SK-N-SH (cell line): ENCODE results near the gene KIF6. TPM values are rescaled to one million over a fixed set of nuclear protein-coding genes. Genes with fewer than 3 reads are reported as not detected.

Experiments used
- CTCF ChIA-PET: fragments of 300-600, 350-600 bp; formaldehyde crosslinking; extraction: SDS; loops from one replicate; lab custom pipeline; 2021; lab: Yijun Ruan, JAX
- POLR2A ChIA-PET: fragments of 350-600 bp; sonication (Branson Sonifier 250); formaldehyde crosslinking; extraction: SDS; loops from one replicate; lab custom pipeline; 2020; ENCODE audit warnings: antibody characterized with exemption, inconsistent platforms; lab: Yijun Ruan, JAX
- DNase-seq: peaks from one replicate; pipeline ENCODE4 v3.0.0; 2012
- H2AFZ ChIP-seq: fragments of 200-600 bp; sonication (generic); 2 replicates; pipeline ENCODE4 v1.8.1; 2016; ENCODE audit warnings: antibody characterized with exemption, mild to moderate bottlenecking, low read depth
- H3F3A ChIP-seq: fragments of 200-600 bp; sonication (generic); replicated peaks from 2 replicates; pipeline ENCODE3; 2016; ENCODE audit warnings: antibody characterized with exemption, mild to moderate bottlenecking; ENCODE audit not compliant: insufficient read depth
- H3K27ac ChIP-seq, 2 experiments: fragments of 200-500 bp in 1 of 2; fragments of 200-600 bp in 1 of 2; sonication (Bioruptor generic) in 1 of 2; sonication (generic), shearing (Covaris generic) in 1 of 2; 2 replicates each; pipeline versions ENCODE4 v1.5.1 to v1.6.1; 2014 to 2016; ENCODE audit warnings: low read depth in 2 of 2, inconsistent platforms in 1 of 2, low read length in 1 of 2, mild to moderate bottlenecking in 1 of 2, mixed read lengths in 1 of 2
- H3K27me3 ChIP-seq: fragments of 200-600 bp; sonication (generic), shearing (Covaris generic); 2 replicates; pipeline ENCODE4 v1.6.1; 2016; ENCODE audit warnings: mixed run types; ENCODE audit not compliant: insufficient read depth
- H3K36me3 ChIP-seq, 2 experiments: fragments of 200-500 bp in 1 of 2; fragments of 200-600 bp in 1 of 2; sonication (Bioruptor generic) in 1 of 2; sonication (generic) in 1 of 2; replicated peaks in 1 of 2; 2 replicates each; pipeline versions ENCODE3 to v1.5.1; 2014 to 2016; ENCODE audit warnings: low read length in 1 of 2, mild to moderate bottlenecking in 1 of 2; ENCODE audit not compliant: insufficient read depth in 2 of 2, control insufficient read depth in 1 of 2
- H3K4me1 ChIP-seq, 2 experiments: fragments of 200-500 bp in 1 of 2; fragments of 200-600 bp in 1 of 2; sonication (Bioruptor generic) in 1 of 2; sonication (generic), shearing (Covaris generic) in 1 of 2; 2 replicates each; pipeline versions ENCODE4 v1.5.1 to v1.6.1; 2014 to 2016; ENCODE audit warnings: low read depth in 1 of 2, low read length in 1 of 2, mixed run types in 1 of 2; ENCODE audit not compliant: insufficient read depth in 2 of 2, control insufficient read depth in 1 of 2
- H3K4me2 ChIP-seq: fragments of 200-600 bp; sonication (generic), shearing (Covaris generic); 2 replicates; pipeline ENCODE4 v1.6.1; 2017; ENCODE audit warnings: mixed run types
- H3K4me3 ChIP-seq, 2 experiments: fragments of 200-500 bp in 1 of 2; fragments of 200-600 bp in 1 of 2; sonication (Bioruptor generic) in 1 of 2; sonication (generic), shearing (Covaris generic) in 1 of 2; 2 replicates each; pipeline versions ENCODE4 v1.5.1 to v1.8.1; 2014 to 2016; ENCODE audit warnings: low read depth in 2 of 2, inconsistent platforms in 1 of 2, low read length in 1 of 2, mild to moderate bottlenecking in 1 of 2, mixed read lengths in 1 of 2, moderate library complexity in 1 of 2
- H3K79me2 ChIP-seq: fragments of 200-600 bp; sonication (generic); 2 replicates; pipeline ENCODE4 v1.8.1; 2017; ENCODE audit warnings: mild to moderate bottlenecking; ENCODE audit not compliant: insufficient read depth
- H3K9ac ChIP-seq: fragments of 200-600 bp; sonication (generic); 2 replicates; pipeline ENCODE4 v1.6.1; 2017; ENCODE audit warnings: mixed run types
- H3K9me2 ChIP-seq: fragments of 200-600 bp; sonication (generic); 2 replicates; pipeline ENCODE4 v1.6.1; 2017; ENCODE audit warnings: mixed run types
- H3K9me3 ChIP-seq: fragments of 200-600 bp; sonication (generic); 2 replicates; pipeline ENCODE4 v1.6.1; 2017; ENCODE audit warnings: mixed run types, mild to moderate bottlenecking, moderate library complexity
- H4K20me1 ChIP-seq: fragments of 200-600 bp; sonication (generic); 2 replicates; pipeline ENCODE4 v1.6.1; 2017; ENCODE audit warnings: mild to moderate bottlenecking, mixed run types; ENCODE audit not compliant: insufficient read depth
- ELF1 ChIP-seq: IDR thresholded peaks from 2 replicates; pipeline ENCODE4 v1.4.0; 2012
- FOSL2 ChIP-seq: IDR thresholded peaks from 2 replicates; pipeline ENCODE4 v1.4.0; 2012; ENCODE audit warnings: low read depth, mild to moderate bottlenecking, moderate library complexity, borderline replicate concordance
- FOXJ3 ChIP-seq: sonication (generic); formaldehyde crosslinking; IDR thresholded peaks from 2 replicates; pipeline ENCODE4 v1.5.1; 2020; ENCODE audit warnings: mild to moderate bottlenecking, missing genetic modification reagents
- GATA2 ChIP-seq: sonication (generic); formaldehyde crosslinking; IDR thresholded peaks from 2 replicates; pipeline ENCODE4 v1.5.0; 2020; ENCODE audit warnings: mild to moderate bottlenecking, missing genetic modification reagents
- RCOR1 ChIP-seq: fragments of 150-350 bp; IDR thresholded peaks from 2 replicates; pipeline ENCODE4 v1.6.1; 2017; ENCODE audit warnings: antibody characterized with exemption, low read length
- RXRA ChIP-seq: IDR thresholded peaks from 2 replicates; pipeline ENCODE4 v1.4.0; 2012; ENCODE audit warnings: low read depth, mild to moderate bottlenecking, borderline replicate concordance
- SIN3A ChIP-seq: IDR thresholded peaks from 2 replicates; pipeline ENCODE4 v1.6.1; 2012; ENCODE audit warnings: low read depth, mild to moderate bottlenecking, low read length, moderate library complexity, borderline replicate concordance
- TCF12 ChIP-seq: IDR thresholded peaks from 2 replicates; pipeline ENCODE4 v1.4.0; 2012
- TEAD4 ChIP-seq: IDR thresholded peaks from 2 replicates; pipeline ENCODE4 v1.4.0; 2012; ENCODE audit warnings: mild to moderate bottlenecking, borderline replicate concordance; ENCODE audit not compliant: insufficient read depth
- WGBS: methylation state at CpG from one replicate; pipeline ENCODE4 v1.1.6; 2017; ENCODE audit warnings: low lambda C conversion rate; 5-methylcytosine and 5-hydroxymethylcytosine counted together
- polyA plus RNA-seq, 3 experiments: library from polyadenylated mRNA; depleted of rRNA; stranded (reverse); fragments of >200 nt; gene quantifications; 2 replicates each; pipeline ENCODE4 v1.2.3, GENCODE V29; 2012
- TF ChIP-seq, protein P1 (sequence below): IDR thresholded peaks from 2 replicates; pipeline ENCODE4 v1.4.0; 2012; ENCODE audit warnings: low read depth, borderline replicate concordance
- TF ChIP-seq, protein P2 (sequence below): IDR thresholded peaks from 2 replicates; pipeline ENCODE4; 2012
- TF ChIP-seq, protein P3 (sequence below): IDR thresholded peaks from 2 replicates; pipeline ENCODE4 v1.4.0; 2012; ENCODE audit warnings: low read depth

The KIF6 gene
- polyA plus RNA-seq, 1 of the 3 experiments (the other 2 are of a cell fraction) = 0.13 TPM

DNA sequence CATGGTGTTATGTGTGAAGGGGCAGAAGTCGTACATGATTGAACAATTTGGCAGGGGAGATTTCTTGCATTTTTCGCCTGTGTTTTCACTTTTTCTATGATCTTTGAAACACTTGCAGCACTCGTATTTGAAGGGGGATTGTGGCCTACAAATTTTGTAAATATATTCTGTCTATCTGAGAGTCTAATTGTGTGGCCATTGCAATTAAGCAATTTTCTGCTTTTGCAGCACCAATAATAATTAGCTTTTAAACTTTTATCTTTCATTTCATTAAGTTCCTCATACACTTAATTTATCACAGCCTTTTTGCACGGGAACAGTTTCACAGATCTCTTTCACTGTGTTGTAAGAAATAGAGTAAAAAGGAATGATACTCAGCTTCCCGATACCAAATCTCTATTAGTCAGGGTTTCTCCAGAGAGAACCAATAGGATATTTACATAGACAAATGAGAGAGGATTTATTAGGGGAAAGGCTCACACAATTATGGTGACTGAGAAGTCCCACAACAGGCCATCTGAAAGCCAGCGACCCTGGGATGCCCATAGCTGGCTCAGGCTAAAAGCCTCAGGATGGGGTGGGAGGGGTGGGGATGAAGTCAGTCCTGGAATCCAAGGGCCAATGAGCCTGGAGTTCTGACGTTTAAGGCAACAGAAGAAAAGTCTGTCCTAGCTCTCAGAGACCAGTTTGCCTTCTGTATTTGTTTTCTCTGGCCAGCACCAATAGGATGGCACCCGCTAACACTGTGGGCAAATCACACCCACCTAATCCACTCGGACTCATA lies 58.3 kb downstream of the KIF6 start (continued):
- TF ChIP-seq, protein P1, sequence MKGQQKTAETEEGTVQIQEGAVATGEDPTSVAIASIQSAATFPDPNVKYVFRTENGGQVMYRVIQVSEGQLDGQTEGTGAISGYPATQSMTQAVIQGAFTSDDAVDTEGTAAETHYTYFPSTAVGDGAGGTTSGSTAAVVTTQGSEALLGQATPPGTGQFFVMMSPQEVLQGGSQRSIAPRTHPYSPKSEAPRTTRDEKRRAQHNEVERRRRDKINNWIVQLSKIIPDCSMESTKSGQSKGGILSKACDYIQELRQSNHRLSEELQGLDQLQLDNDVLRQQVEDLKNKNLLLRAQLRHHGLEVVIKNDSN = no peak
- no peak for TF ChIP-seq ELF1
- no peak for TF ChIP-seq RXRA
- no peak for TF ChIP-seq TCF12
- TF ChIP-seq FOXJ3 (CRISPR knock-in tag) = no peak
- TF ChIP-seq, all 33 proteins: peak for 0

DNA sequence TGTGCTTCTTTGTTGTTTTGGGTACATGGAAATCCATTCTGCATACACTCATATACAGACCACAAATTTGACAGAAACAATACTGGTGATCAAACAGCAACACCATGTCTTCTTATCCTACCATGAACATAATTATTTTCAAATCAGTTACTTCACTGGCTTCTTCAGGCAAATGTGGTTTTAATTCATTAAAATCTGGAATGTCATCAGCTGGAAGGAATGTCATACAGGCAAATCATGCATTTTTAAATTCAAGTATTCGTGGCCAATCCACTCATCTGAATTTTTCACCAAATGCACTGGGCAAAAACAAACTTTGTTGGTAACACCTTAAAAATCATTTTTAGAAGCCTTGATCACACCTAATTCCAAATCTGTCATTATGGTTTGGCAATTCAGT lies 59.3 kb downstream of the KIF6 start:
- H3K4me2 ChIP-seq = no peak overlapping the region
- no peaks in the 10 kb centered on the region for H3F3A ChIP-seq
- POLR2A ChIA-PET = no interaction called here
- WGBS = 14% methylated on average over 1 of the region's 1 CpG
- H3K36me3 ChIP-seq = no peaks in the 10 kb centered on the region
- H3K27ac ChIP-seq = no peak overlapping the region
- H3K9ac ChIP-seq = no peak overlapping the region
- no peaks in the 10 kb centered on the region for H3K79me2 ChIP-seq
- no peaks in the 10 kb centered on the region for H3K9me2 ChIP-seq
- CTCF ChIA-PET = interaction anchor here (1.1 kb wide), 1 partner anchor 126 kb away, joined by 3 read pairs; no protein-coding TSS in a partner anchor
- H3K4me1 ChIP-seq = no peaks in the 10 kb centered on the region
- no peak overlapping the region for H3K4me3 ChIP-seq
- no peaks in the 10 kb centered on the region for H3K27me3 ChIP-seq
- no peaks in the 10 kb centered on the region for H3K9me3 ChIP-seq
- H4K20me1 ChIP-seq = no peaks in the 10 kb centered on the region
- no peak overlapping the region for H2AFZ ChIP-seq
- TF ChIP-seq FOSL2 (no peak), TEAD4 (no peak), RXRA (no peak)
- TF ChIP-seq, all 33 proteins: peak for 0
- no peak for DNase-seq

DNA sequence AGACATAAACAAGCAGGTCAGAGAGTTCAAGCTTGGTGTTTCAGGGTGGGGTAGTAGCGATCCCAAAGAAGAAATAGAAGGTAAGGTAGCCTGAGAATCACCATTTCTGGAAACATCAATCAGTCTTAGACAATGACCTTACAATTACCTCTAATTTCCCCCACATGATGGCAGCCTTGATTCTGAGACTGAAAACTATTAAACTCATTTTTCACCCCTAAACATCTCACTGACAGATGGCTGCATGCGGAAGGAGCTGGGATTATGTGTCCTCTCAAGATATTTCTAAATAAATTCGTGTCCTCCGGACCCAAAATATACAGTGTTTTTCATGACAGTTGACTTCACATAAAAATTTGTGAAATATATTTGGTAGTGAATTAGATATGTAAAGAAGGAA lies 61.0 kb downstream of the KIF6 start:
- Histone ChIP-seq H3K9me3 (no peaks in the 10 kb centered on the region), H3K9me2 (no peaks in the 10 kb centered on the region), H3K36me3 (no peaks in the 10 kb centered on the region), H3K4me1 (no peaks in the 10 kb centered on the region), H3K4me3 (no peak overlapping the region), H3K79me2 (no peaks in the 10 kb centered on the region), H3K4me2 (no peak overlapping the region), H3K27ac (no peak overlapping the region), H3K27me3 (no peaks in the 10 kb centered on the region), H3F3A (no peaks in the 10 kb centered on the region), H2AFZ (no peak overlapping the region), H3K9ac (no peak overlapping the region), H4K20me1 (no peaks in the 10 kb centered on the region)
- CTCF ChIA-PET = interaction anchor here (0.7 to 1.4 kb wide), 3 partner anchors 29 to 40 kb away, joined by 3 to 6 read pairs (median 3); no protein-coding TSS in a partner anchor
- TF ChIP-seq RCOR1 (no peak), ELF1 (no peak), SIN3A (no peak), GATA2 (no peak)
- TF ChIP-seq, protein P2, sequence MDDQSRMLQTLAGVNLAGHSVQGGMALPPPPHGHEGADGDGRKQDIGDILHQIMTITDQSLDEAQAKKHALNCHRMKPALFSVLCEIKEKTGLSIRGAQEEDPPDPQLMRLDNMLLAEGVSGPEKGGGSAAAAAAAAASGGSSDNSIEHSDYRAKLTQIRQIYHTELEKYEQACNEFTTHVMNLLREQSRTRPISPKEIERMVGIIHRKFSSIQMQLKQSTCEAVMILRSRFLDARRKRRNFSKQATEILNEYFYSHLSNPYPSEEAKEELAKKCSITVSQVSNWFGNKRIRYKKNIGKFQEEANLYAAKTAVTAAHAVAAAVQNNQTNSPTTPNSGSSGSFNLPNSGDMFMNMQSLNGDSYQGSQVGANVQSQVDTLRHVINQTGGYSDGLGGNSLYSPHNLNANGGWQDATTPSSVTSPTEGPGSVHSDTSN = no peak
- TF ChIP-seq, protein P3, sequence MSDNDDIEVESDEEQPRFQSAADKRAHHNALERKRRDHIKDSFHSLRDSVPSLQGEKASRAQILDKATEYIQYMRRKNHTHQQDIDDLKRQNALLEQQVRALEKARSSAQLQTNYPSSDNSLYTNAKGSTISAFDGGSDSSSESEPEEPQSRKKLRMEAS = no peak
- no peak for DNase-seq
- POLR2A ChIA-PET = no interaction called here
- WGBS = 32% methylated on average over 4 of the region's 4 CpGs
